ENCODE measurements around the gene GRID2IP. TPM values are rescaled to one million over a fixed set of nuclear protein-coding genes. Genes with fewer than 3 reads are reported as not detected.

Gene GRID2IP
- total RNA-seq, 1 donor from 2014 or later: 0.13 TPM

GRCh38 chr7:6529643-6530042, 21.6 kb downstream of the GRID2IP start:
- no peaks in the 10 kb centered on the region for H3K36me3 ChIP-seq (ENCODE audit: control insufficient read depth, insufficient read depth, low read length)
- TF ChIP-seq CTCF (IDR thresholded peaks at IDR 0.05; ENCODE audit: insufficient read depth, low read length, poor library complexity, severe bottlenecking): no peak
- DNase-seq (ENCODE audit: low read depth): no peak
- peaks cover 53% of the 10 kb centered on the region for H3K27me3 ChIP-seq (ENCODE audit: control insufficient read depth, insufficient read depth, low read length)
- no peak overlapping the region for H3K4me3 ChIP-seq (ENCODE audit: low read depth, low read length)

- H3K4me3 ChIP-seq (ENCODE audit: low read depth, low read length): no peak overlapping the region
- no peak for TF ChIP-seq CTCF (IDR thresholded peaks at IDR 0.05; ENCODE audit: insufficient read depth, low read length, poor library complexity, severe bottlenecking)
- peaks cover 50% of the 10 kb centered on the region for H3K27me3 ChIP-seq (ENCODE audit: control insufficient read depth, insufficient read depth, low read length)
- no peak for DNase-seq (ENCODE audit: low read depth)
- H3K36me3 ChIP-seq (ENCODE audit: control insufficient read depth, insufficient read depth, low read length): no peaks in the 10 kb centered on the region
Observed at GRCh38 chr7:6528401-6529130, 22.7 kb downstream of the GRID2IP start.

GRCh38 chr7:6526997-6527378, 24.3 kb downstream of the GRID2IP start:
- H3K36me3 ChIP-seq (ENCODE audit: control insufficient read depth, insufficient read depth, low read length): no peaks in the 10 kb centered on the region
- H3K27me3 ChIP-seq (ENCODE audit: control insufficient read depth, insufficient read depth, low read length): peaks cover 41% of the 10 kb centered on the region
- no peak overlapping the region for H3K4me3 ChIP-seq (ENCODE audit: low read depth, low read length)
- DNase-seq (ENCODE audit: low read depth): no peak
- TF ChIP-seq CTCF (IDR thresholded peaks at IDR 0.05; ENCODE audit: insufficient read depth, low read length, poor library complexity, severe bottlenecking): no peak

GRCh38 chr7:6520163-6520981, 30.9 kb downstream of the GRID2IP start:
- no peak for DNase-seq (ENCODE audit: low read depth)

GRCh38 chr7:6516387-6516983, 34.8 kb downstream of the GRID2IP start:
- H3K4me3 ChIP-seq (ENCODE audit: low read depth, low read length): no peak overlapping the region
- peak; percentile 98 for TF ChIP-seq CTCF (IDR thresholded peaks at IDR 0.05; ENCODE audit: insufficient read depth, low read length, poor library complexity, severe bottlenecking)
- peaks cover under 1% of the 10 kb centered on the region for H3K27me3 ChIP-seq (ENCODE audit: control insufficient read depth, insufficient read depth, low read length)
- no peaks in the 10 kb centered on the region for H3K36me3 ChIP-seq (ENCODE audit: control insufficient read depth, insufficient read depth, low read length)
- peak; percentile 55 for DNase-seq (ENCODE audit: low read depth)

More at GRCh38 chr7:6520163-6520981, 30.9 kb downstream of the GRID2IP start:
- no peak for TF ChIP-seq CTCF (IDR thresholded peaks at IDR 0.05; ENCODE audit: insufficient read depth, low read length, poor library complexity, severe bottlenecking)
- peaks cover 2% of the 10 kb centered on the region for H3K27me3 ChIP-seq (ENCODE audit: control insufficient read depth, insufficient read depth, low read length)
- no peaks in the 10 kb centered on the region for H3K36me3 ChIP-seq (ENCODE audit: control insufficient read depth, insufficient read depth, low read length)
- H3K4me3 ChIP-seq (ENCODE audit: low read depth, low read length): no peak overlapping the region

All from kidney epithelial cell (primary cell).